DOHH2 (cell line): Measurements from ENCODE around the gene ROR1.

Experiments used
- H3F3A ChIP-seq: fragments of 200-600 bp; sonication (generic), shearing (Covaris generic); 2 replicates; pipeline ENCODE4 v1.6.0; 2016; ENCODE audit warnings: antibody characterized with exemption, mild to moderate bottlenecking; ENCODE audit not compliant: control insufficient read depth, insufficient read depth
- H3K27ac ChIP-seq: fragments of 200-600 bp; sonication (generic); 2 replicates; pipeline ENCODE4 v1.5.1; 2014; ENCODE audit warnings: low read depth, mild to moderate bottlenecking, low read length, moderate library complexity
- H3K27me3 ChIP-seq: fragments of 200-600 bp; sonication (generic); 2 replicates; pipeline ENCODE4 v1.6.1; 2014; ENCODE audit warnings: mild to moderate bottlenecking, low read length, mixed read lengths; ENCODE audit not compliant: control insufficient read depth
- H3K36me3 ChIP-seq: fragments of 200-600 bp; sonication (generic); 2 replicates; pipeline ENCODE4 v1.6.1; 2014; ENCODE audit warnings: mild to moderate bottlenecking, low read length, moderate library complexity, mixed read lengths; ENCODE audit not compliant: control insufficient read depth
- H3K4me1 ChIP-seq: fragments of 200-600 bp; sonication (generic); 2 replicates; pipeline ENCODE4 v1.6.1; 2014; ENCODE audit warnings: mild to moderate bottlenecking, low read length, mixed read lengths; ENCODE audit not compliant: control insufficient read depth
- H3K4me2 ChIP-seq: fragments of 200-600 bp; sonication (generic); 2 replicates; pipeline ENCODE4 v1.6.0; 2014; ENCODE audit warnings: mild to moderate bottlenecking, low read length, moderate library complexity
- H3K4me3 ChIP-seq: fragments of 200-600 bp; sonication (generic); 2 replicates; pipeline ENCODE4 v1.5.1; 2014; ENCODE audit warnings: mild to moderate bottlenecking, low read length, mixed read lengths
- H3K79me2 ChIP-seq: fragments of 200-600 bp; sonication (generic); 2 replicates; pipeline ENCODE4 v1.6.1; 2014; ENCODE audit warnings: mild to moderate bottlenecking, low read length, mixed read lengths; ENCODE audit not compliant: control insufficient read depth
- H3K9me2 ChIP-seq: fragments of 200-600 bp; sonication (generic); replicated peaks from 2 replicates; pipeline ENCODE4 v1.6.1; 2014; ENCODE audit warnings: mild to moderate bottlenecking, low read length, mixed read lengths; ENCODE audit not compliant: control insufficient read depth
- H3K9me3 ChIP-seq: fragments of 200-600 bp; sonication (generic); 2 replicates; pipeline ENCODE4 v1.6.1; 2014; ENCODE audit warnings: antibody characterized with exemption, low read length, mixed read lengths; ENCODE audit not compliant: control insufficient read depth, insufficient read depth
- H4K20me1 ChIP-seq: fragments of 200-600 bp; sonication (generic); 2 replicates; pipeline ENCODE4 v1.6.0; 2014; ENCODE audit warnings: low read depth, mild to moderate bottlenecking, antibody characterized with exemption, low read length, moderate library complexity; ENCODE audit not compliant: control insufficient read depth, insufficient read depth
- EZH2phosphoT487 ChIP-seq: fragments of 200-600 bp; sonication (generic); IDR thresholded peaks from 2 replicates; pipeline ENCODE4 v1.6.1; 2017; ENCODE audit warnings: borderline replicate concordance, mild to moderate bottlenecking, antibody characterized with exemption, low read length, moderate library complexity, mixed read lengths
- TF ChIP-seq, protein P1 (sequence below): fragments of 200-600 bp; sonication (generic); IDR thresholded peaks from one replicate; pipeline ENCODE4 v1.5.1; 2014; ENCODE audit warnings: antibody characterized with exemption, mild to moderate bottlenecking, low read depth, low read length; ENCODE audit not compliant: poor library complexity, severe bottlenecking

Gene ROR1

DNA sequence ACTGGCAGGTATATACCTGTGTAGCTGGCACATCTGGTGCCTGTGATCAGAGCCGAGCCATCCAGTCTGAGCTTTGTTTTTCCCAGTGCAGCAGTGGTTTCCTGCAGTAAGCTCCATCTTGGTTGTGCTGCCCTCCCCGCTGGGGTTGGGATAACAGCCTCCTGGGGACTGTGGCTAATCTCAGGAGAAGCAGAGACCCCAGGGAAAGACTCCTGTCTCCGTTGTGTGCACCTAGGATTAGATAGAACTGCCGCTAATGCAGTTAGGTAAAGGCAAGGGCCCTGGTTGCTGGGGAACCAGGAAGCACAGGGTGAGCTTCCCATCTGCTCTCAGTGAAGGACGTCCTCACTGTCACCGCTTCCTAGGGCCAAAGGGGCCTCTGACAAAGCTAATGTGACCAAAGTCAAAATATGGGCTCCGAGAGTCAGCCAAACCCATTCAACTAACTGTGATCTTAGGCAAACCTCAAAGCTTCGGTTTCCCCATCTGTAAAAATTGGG lies 20.0 kb downstream of the ROR1 start:
- no peaks in the 10 kb centered on the region for H4K20me1 ChIP-seq
- H3K9me3 ChIP-seq, result no peaks in the 10 kb centered on the region
- no peak overlapping the region for H3K4me2 ChIP-seq
- H3K27me3 ChIP-seq, result no peaks in the 10 kb centered on the region
- H3K9me2 ChIP-seq, result no peaks in the 10 kb centered on the region
- no peak overlapping the region for H3K4me3 ChIP-seq
- no peaks in the 10 kb centered on the region for H3F3A ChIP-seq
- H3K4me1 ChIP-seq, result no peaks in the 10 kb centered on the region
- no peak for TF ChIP-seq EZH2phosphoT487
- TF ChIP-seq, protein P1, sequence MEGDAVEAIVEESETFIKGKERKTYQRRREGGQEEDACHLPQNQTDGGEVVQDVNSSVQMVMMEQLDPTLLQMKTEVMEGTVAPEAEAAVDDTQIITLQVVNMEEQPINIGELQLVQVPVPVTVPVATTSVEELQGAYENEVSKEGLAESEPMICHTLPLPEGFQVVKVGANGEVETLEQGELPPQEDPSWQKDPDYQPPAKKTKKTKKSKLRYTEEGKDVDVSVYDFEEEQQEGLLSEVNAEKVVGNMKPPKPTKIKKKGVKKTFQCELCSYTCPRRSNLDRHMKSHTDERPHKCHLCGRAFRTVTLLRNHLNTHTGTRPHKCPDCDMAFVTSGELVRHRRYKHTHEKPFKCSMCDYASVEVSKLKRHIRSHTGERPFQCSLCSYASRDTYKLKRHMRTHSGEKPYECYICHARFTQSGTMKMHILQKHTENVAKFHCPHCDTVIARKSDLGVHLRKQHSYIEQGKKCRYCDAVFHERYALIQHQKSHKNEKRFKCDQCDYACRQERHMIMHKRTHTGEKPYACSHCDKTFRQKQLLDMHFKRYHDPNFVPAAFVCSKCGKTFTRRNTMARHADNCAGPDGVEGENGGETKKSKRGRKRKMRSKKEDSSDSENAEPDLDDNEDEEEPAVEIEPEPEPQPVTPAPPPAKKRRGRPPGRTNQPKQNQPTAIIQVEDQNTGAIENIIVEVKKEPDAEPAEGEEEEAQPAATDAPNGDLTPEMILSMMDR, result no peak
- H3K79me2 ChIP-seq, result no peaks in the 10 kb centered on the region
- H3K36me3 ChIP-seq, result no peaks in the 10 kb centered on the region
- no peak overlapping the region for H3K27ac ChIP-seq

DNA sequence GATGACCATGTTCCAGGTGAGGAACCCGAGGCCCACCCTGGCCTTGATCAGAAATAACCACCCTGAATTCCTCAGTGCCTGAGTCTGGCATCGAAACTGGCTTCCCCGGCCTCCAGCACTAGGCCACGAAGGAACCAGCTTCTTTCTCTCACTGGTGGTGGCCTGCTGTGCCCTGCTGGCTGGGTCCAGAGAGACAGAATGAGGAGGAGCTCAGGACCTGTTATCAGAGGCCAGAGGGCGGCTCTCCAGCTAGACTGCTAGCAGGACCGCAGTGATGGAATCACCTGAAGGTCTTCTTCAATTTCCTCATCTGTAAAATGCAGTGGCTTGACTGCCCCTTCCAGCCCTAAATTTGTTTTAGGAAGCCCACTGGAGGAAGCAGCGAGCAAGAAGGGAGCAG lies 20.5 kb downstream of the ROR1 start:
- TF ChIP-seq, protein P1, result no peak
- TF ChIP-seq EZH2phosphoT487, result no peak
- H3K4me3 ChIP-seq, result no peak overlapping the region
- H3F3A ChIP-seq, result no peaks in the 10 kb centered on the region
- no peaks in the 10 kb centered on the region for H4K20me1 ChIP-seq
- H3K36me3 ChIP-seq, result no peaks in the 10 kb centered on the region
- no peaks in the 10 kb centered on the region for H3K9me3 ChIP-seq
- no peaks in the 10 kb centered on the region for H3K9me2 ChIP-seq
- H3K27ac ChIP-seq, result no peak overlapping the region
- H3K4me1 ChIP-seq, result no peaks in the 10 kb centered on the region
- no peaks in the 10 kb centered on the region for H3K79me2 ChIP-seq
- no peaks in the 10 kb centered on the region for H3K27me3 ChIP-seq
- no peak overlapping the region for H3K4me2 ChIP-seq

DNA sequence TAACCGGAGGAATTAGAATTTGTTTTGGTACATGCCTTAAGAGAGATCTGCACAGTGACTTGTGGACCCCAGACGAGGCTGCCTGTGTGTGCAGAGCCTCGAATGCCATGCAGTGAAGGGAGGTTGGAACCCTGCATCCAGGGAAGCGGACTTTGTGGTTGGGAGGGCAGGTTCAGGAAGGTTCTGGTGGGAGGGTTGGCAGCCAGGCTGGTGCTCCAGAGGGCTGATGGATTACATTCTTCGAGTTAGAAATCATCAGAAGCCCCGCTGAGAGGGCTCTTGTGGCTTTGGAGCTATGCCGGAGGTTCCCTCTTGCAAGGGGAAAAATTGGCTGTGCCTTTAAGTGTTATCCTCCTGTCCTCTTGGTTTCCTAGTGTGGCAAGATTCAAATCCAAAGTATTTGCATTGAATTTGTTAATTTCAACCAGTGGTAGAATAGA lies 21.1 kb downstream of the ROR1 start:
- no peaks in the 10 kb centered on the region for H3K79me2 ChIP-seq
- no peaks in the 10 kb centered on the region for H3K9me2 ChIP-seq
- no peak overlapping the region for H3K27ac ChIP-seq
- no peak for TF ChIP-seq EZH2phosphoT487
- TF ChIP-seq, protein P1, result no peak
- no peaks in the 10 kb centered on the region for H3K27me3 ChIP-seq
- H3F3A ChIP-seq, result no peaks in the 10 kb centered on the region
- no peaks in the 10 kb centered on the region for H3K36me3 ChIP-seq
- H3K4me2 ChIP-seq, result no peak overlapping the region
- H4K20me1 ChIP-seq, result no peaks in the 10 kb centered on the region
- H3K4me3 ChIP-seq, result no peak overlapping the region
- H3K9me3 ChIP-seq, result no peaks in the 10 kb centered on the region
- H3K4me1 ChIP-seq, result no peaks in the 10 kb centered on the region
